DMS114 treated with DMSO at 0.1 percent for 48 hours (cell line): ENCODE measurements around the gene SPOCK1.
"Not testable (repeated sequence)": the region's sequence is repeated elsewhere in the genome, so short reads cannot be mapped to it uniquely, and the experiment has no call there.

Source experiments
- DNase-seq: peaks from one replicate; lab custom pipeline; 2025; ENCODE audit not compliant: unreplicated experiment; lab: John Stamatoyannopoulos, UW

The SPOCK1 gene

GRCh38 chr5:137269946-137270345 lies 229.2 kb downstream of the SPOCK1 start:
- DNase-seq, result no peak

- no peak for DNase-seq
Measured at GRCh38 chr5:137269274-137269673, 229.9 kb downstream of the SPOCK1 start.

GRCh38 chr5:137268646-137269045 lies 230.5 kb downstream of the SPOCK1 start:
- no peak for DNase-seq

GRCh38 chr5:137266186-137266585 lies 232.9 kb downstream of the SPOCK1 start:
- DNase-seq, result no peak

GRCh38 chr5:137265457-137265856 lies 233.7 kb downstream of the SPOCK1 start:
- DNase-seq, result no peak

GRCh38 chr5:137264573-137264972 lies 234.6 kb downstream of the SPOCK1 start:
- DNase-seq, result no peak

GRCh38 chr5:137264041-137264440 lies 235.1 kb downstream of the SPOCK1 start:
- no peak for DNase-seq

GRCh38 chr5:137263371-137264005 lies 235.6 kb downstream of the SPOCK1 start:
- no peak for DNase-seq

- DNase-seq, result no peak
Measured at GRCh38 chr5:137262818-137263217, 236.3 kb downstream of the SPOCK1 start.

- DNase-seq, result no peak
Measured at GRCh38 chr5:137260820-137261695, 238.1 kb downstream of the SPOCK1 start.

GRCh38 chr5:137259115-137259514 lies 240.0 kb downstream of the SPOCK1 start:
- not testable (repeated sequence) for DNase-seq

- DNase-seq, result no peak
Measured at GRCh38 chr5:137254119-137255090, 244.7 kb downstream of the SPOCK1 start.

GRCh38 chr5:137252512-137252911 lies 246.6 kb downstream of the SPOCK1 start:
- no peak for DNase-seq

GRCh38 chr5:137250421-137250820 lies 248.7 kb downstream of the SPOCK1 start:
- no peak for DNase-seq

- no peak for DNase-seq
Measured at GRCh38 chr5:137248527-137248926, 250.6 kb downstream of the SPOCK1 start.

GRCh38 chr5:137245438-137245837 lies 253.7 kb downstream of the SPOCK1 start:
- no peak for DNase-seq

- DNase-seq, result no peak
Measured at GRCh38 chr5:137240285-137240684, 258.8 kb downstream of the SPOCK1 start.

GRCh38 chr5:137236849-137237507 lies 262.1 kb downstream of the SPOCK1 start:
- no peak for DNase-seq

- DNase-seq, result no peak
Measured at GRCh38 chr5:137236252-137236651, 262.9 kb downstream of the SPOCK1 start.
